HG02943 (cell line): ENCODE results near the gene NAB1.
"Not testable (repeated sequence)": the region's sequence is repeated elsewhere in the genome, so short reads cannot be mapped to it uniquely, and the experiment has no call there.

Source experiments
- ATAC-seq: cut with Tn5 transposase; IDR thresholded peaks from one replicate; pipeline ENCODE4 v1.9.1; 2021; ENCODE audit warnings: mild to moderate bottlenecking, low read depth, moderate library complexity; ENCODE audit not compliant: unreplicated experiment

Gene NAB1

GRCh38 chr2:190649035-190649797 lies at the start of gene NAB1:
TSS of gene NAB1 (plus strand) at chr2:190649083. CDS start at chr2:190659177, 10,094 bp downstream.
- peak; percentile 48 for ATAC-seq

DNA sequence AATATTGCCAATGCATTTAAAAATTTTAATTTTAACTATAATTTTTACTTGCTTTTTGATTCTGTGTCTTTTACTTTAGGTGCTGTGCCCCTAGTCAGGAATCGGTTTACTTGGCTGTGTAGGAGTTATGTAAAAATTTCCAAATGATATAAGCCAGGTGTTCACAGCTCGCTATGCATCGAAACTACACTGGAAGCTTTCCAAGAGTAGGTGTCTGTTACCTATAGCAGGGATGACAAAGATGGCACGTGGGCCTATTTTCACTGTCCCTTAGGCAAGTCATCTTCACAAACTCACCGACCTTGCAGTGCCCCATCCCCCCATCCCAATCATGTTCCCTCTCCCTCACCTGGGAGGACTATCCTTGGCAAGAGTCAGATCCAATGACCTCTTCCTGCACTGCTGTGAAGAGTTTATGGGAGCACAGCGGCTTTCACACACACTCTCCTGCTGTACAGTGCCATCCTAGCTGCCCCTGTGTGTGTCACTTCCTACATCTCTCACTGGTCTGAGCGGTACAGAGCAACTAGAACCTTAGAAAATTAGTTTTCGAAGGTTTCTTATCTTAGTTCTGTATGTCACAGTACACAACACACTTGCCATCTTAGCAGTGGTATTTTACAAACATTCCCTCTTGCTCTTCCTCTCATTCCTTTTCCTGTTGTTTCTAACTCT lies 49.2 kb upstream of the NAB1 start:
- ATAC-seq: no peak

DNA sequence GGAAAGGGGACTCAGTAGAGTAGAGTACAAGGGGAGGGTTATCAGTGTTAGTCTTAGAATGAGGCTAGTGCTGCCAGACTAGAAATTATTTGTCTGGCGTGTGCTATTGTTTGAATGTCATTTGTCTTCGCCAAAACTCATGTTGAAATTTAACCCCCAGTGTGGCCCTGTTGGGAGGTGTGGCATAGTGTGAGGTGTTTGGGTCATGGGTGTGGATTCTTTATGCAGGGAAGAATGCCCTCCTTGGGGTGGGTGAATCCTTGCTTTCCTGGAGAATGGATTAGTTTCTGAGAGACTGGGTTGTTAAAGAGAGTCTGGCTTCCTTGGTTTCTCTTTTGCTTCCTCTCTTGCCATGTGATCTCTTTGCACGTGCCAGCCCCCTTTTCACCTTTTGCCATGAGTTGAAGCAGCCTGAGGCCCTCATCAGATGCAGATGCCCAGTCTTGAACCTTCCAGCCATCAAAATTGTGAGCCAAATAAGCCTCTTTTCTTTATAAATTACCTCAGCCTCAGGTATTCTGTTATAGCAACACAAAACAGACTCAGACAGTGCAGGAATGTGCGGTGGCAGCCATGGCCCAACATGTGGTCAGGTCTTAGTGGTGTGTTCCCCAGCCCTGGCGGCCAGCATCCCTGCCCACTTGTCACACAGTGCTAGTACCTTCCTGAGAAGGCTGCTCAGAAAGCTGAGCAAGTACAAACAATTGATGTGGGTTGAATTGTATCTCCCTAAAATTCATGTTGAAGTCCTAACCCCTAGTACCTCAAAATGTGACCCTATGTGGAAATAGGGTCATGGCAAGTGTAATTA lies 48.4 kb upstream of the NAB1 start:
- ATAC-seq: no peak

DNA sequence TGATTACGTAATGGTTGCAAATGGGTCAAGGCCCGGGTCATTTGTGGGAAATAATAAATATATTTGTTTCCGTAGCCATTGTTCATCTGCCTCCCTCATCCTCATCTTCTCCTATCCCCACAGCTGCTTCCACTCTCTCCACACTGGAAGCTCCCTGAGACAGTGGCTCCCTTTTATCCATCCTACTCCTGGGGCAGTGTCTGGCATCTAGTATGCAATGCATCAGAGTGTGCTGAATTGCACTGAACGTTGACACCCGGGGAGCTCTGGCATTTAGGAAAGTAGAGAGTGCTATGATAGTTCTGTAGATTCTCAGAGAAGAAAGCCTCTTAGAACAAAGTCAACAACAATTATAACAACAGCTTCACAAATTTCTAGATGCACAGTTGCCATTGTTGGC lies 45.5 kb upstream of the NAB1 start:
- no peak for ATAC-seq

DNA sequence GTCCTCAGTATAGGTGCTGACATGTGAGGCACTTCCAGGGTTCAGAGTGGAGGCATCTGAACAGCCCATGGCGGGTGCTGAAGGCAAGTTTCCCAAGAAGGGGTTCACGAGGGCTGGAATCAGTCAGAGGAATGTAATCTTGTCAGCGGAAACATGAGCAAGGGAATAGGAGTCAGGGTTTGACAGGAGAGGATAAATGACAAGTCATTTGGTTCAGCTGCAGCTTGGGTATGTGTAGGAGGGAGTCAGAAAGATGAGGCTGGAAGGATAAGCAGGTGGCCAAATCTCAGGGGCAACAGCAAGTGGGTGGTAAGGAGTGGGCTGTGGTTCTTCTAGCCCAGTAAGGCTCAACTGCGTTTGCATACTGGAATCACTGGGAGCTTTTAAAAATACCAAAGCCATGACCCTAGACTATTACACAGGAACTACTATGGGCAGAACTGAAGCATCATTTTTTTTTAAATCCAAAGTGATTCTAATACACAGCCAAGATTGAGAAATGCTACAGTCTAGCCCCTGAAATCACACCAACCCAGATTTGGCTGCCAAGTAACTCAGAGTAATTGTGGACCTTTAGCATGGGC lies 41.8 kb upstream of the NAB1 start:
- ATAC-seq: no peak

DNA sequence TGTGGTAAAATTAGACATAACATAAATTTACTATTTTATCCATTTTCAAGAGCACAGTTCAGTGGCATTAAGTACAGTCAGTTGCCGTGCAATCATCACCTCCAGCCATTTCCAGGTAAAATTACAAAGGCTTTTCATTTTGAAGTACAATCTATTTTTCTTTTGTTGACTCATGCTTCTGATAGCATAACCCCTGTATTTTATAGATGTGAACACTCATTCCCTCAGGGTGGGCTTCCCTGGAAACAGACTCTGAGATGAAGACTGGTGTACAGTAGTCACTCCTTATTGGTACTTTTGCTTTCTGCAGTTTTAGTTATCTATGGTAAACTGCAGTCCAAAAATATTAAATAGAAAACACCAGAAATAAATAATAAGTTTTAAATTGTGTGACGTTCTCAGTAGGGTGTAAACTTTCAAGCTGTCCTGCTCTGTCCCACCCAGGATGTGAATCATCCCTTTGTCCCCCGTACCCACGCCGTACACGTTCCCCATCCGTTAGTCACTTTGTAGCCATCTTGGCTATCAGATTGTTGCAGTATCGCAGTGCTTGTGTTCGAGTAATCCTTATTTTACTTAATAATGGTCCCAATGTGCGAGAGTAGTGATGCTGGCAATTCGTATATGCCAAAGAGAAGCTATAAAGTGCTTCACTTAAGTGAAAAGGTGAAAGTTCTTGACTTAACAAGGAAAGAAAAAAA lies 41.1 kb upstream of the NAB1 start:
- no peak for ATAC-seq

DNA sequence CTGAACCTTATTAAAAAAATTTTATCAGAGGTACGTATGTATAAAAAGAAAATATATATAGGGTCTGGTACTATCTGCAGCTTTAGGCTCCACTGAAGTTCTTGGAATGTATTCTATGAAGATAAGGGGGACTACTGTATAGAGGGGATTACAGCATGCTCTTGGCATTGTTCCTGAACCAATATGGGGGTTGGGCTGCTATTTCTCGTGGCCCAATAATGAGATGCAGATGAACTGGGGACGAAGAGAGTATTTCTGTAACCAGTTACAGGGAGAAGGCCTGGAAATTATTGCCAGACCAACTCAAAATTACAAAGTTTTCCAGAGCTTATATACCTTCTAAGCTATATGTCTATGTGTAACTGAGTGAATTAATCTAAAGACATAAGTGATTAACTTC lies 40.0 kb upstream of the NAB1 start:
- ATAC-seq: not testable (repeated sequence)

DNA sequence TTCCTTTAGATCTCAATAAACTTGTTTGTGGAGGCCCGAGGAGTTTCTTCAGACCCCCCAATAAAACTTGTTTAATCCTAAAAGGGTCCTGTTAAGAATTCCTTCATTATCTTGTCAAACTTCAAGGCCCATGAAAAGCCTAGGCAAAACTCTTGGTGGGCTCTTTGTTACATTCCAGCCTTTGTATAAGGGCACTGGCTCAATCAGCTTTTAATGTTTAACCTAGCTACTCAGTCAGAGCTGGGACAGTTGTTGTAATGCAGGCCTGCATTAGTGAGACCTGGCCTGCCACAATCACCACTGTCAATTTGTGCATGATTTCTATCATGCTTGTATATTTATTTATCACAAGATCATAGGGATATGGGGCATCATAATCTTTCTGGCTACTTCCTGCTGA lies 39.5 kb upstream of the NAB1 start:
- not testable (repeated sequence) for ATAC-seq

GRCh38 chr2:190610528-190610927 lies 38.4 kb upstream of the NAB1 start:
- not testable (repeated sequence) for ATAC-seq

DNA sequence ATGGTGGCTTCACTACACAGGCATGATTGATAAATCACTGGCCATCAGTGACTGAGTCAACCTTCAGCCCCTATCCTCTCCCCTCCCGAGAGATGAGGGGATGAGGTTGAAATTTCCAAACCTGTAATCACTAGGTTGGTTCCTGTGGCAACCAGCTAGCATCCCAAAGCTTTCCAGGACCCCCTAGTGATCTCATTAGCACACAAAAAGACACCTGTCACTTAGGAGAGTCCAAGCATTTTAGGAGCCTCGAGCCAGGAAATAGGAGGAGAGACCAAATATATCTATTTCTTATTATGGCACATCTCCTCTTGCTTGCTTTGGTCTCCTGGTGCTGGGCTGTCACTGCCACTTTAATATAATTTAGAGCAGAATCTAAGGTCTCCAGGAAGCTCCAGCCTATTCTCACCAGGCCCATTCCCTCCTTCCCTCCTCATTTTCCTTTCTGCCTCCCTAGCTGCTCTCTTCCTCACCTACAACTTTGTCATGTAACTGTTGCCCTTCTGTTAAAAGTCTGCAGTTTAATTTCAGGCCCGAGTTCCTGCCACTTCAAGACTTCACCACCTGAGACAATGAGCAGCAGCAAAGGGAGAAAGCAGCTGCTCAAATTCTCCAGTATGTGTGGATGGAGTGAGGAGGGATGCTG lies 33.2 kb upstream of the NAB1 start:
- ATAC-seq: no peak

DNA sequence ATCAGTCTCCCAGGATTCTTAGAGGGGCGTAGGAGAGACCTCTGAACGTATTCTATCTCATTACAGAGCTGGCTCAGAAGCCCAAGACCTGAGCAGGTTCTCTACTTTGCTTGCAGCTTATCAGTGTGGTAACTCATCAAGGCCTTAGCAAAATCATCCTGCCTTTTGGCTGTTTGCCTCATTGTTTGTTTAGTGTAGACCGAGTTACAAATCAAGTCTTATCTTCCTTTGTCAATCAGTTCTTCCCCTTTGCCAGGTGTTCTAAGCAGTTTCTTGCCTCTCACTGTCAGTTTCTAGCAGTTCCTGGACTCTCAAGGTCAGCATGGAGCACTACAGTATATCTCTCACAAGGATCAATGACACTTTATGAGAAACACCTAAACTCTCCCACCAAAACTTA lies 30.9 kb upstream of the NAB1 start:
- ATAC-seq: no peak

GRCh38 chr2:190625691-190626090 lies 23.2 kb upstream of the NAB1 start:
- no peak for ATAC-seq

DNA sequence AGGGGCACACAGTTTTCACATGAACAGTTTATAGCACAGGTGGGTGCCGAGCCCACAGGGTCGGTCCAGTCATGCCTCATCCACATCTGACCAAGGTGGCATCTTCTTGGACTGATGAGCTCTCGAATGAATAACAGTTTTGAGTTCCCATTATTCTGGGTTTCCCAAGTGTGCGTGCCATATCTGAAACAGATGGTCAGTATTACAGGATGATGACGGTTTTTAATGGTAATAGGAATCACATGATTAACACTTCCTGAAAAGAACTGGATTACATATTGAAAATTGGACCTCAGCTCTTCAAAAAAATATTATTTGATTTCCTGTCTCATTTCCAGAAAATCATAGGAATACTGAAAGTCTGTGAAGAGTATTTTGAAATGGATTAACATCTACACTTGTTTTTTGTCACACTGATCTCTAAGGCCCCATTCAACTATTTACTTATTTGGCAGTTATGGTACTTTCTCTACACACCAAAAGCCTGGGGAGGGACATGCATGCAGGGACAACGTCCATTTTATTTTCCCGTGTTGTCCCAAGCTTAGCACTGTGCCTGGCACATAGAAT lies 22.2 kb upstream of the NAB1 start:
- ATAC-seq: no peak

GRCh38 chr2:190627448-190628412 lies 21.2 kb upstream of the NAB1 start:
- ATAC-seq: peak; percentile 58

GRCh38 chr2:190628591-190629319 lies 20.1 kb upstream of the NAB1 start:
- ATAC-seq: no peak

GRCh38 chr2:190634381-190634780 lies 14.5 kb upstream of the NAB1 start:
- ATAC-seq: no peak

- no peak for ATAC-seq
Observed at GRCh38 chr2:190635781-190636180, 13.1 kb upstream of the NAB1 start.

DNA sequence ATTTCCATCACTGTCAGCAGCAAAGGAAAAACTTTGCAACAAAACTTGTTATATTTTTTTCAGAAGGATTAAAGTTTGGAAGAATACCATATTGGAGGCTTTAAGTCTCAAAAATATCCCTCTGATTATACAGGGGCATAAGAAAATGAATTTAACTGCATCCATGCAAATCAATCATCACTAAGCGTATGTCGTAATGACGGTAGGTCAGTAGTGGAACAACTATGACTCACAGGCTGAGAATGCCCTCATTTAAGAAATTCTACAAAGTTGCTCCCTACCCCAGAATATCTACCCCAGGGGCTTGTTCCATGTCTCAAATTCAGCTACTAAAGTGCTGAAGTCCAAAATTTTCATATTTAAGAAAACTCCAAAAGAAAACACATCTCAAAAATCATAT lies 12.5 kb upstream of the NAB1 start:
- ATAC-seq: no peak
